ENCODE results near the gene THEMIS.

Gene THEMIS

DNA sequence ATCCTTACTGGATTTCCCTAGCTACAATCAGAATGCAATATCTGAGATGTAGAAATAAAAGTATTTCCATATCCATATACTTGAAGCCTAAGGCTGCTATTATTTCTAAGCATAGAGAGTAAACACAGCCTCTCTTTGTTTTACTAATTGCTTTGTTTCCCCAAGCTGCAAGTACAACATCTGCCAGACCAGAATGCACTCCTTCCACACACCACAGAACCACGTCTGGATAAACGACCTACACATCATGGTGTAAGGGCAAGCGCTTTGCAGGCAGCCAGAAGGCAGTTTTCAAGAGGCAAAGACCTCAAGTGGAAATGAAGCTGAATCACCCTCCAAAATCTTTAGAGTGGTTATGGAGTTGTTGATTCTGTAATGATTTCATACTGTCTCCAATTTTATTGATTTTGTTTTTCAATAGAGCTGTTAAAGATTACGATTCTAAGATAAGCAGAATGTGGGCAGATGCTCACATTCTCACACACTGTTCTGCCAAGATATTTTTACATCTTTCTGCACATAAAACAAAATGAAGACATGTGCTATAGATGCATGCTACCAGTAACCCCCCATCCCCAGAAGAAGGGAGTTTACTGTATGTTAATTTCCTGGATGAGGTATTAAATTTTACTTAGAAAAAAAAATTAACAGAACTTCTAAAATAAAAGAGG lies 88.8 kb downstream of the THEMIS start:
- POLR2A ChIA-PET (ENCODE audit: low non-redundant PET) = no interaction called here

DNA sequence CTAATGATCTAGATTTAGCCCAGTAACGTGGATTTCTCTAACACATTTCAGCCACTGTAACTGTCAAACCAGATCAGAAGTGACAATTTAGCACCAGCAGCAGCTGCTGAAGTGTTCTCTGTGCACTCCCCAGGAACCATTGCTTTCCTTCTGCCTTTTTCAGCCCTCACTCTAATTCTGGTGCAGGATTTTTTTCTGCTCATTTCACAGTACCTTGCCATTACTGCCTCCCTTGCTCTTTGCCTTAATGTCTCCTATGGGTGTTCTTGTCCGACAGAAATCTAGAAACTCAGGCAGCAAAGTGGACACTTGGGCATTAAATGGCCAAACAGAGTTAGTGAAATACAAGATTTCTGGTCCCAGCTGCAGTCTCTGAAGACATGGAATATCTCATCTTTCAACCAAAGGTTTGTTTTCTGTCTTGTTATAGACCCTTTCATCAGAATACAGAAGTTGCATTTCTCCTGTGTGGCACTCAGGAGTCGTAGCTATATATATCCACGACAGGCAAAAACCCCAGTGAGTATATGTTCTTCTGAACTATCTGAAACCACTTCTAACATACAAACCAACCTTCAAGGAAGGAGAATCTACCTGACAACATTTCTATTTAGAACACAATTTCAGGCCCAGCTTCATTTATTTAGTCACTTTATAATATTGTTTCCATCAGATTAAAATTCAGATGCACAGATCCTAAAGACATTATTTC lies 92.9 kb downstream of the THEMIS start:
- CTCF ChIA-PET = interaction anchor here (1.0 kb wide), 1 partner anchor 71 kb away, joined by 4 read pairs; no protein-coding TSS in a partner anchor
- TF ChIP-seq, protein P1, sequence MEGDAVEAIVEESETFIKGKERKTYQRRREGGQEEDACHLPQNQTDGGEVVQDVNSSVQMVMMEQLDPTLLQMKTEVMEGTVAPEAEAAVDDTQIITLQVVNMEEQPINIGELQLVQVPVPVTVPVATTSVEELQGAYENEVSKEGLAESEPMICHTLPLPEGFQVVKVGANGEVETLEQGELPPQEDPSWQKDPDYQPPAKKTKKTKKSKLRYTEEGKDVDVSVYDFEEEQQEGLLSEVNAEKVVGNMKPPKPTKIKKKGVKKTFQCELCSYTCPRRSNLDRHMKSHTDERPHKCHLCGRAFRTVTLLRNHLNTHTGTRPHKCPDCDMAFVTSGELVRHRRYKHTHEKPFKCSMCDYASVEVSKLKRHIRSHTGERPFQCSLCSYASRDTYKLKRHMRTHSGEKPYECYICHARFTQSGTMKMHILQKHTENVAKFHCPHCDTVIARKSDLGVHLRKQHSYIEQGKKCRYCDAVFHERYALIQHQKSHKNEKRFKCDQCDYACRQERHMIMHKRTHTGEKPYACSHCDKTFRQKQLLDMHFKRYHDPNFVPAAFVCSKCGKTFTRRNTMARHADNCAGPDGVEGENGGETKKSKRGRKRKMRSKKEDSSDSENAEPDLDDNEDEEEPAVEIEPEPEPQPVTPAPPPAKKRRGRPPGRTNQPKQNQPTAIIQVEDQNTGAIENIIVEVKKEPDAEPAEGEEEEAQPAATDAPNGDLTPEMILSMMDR (conservative IDR thresholded peaks at IDR 0.05; ENCODE audit: low read depth) = no peak
- POLR2A ChIA-PET (ENCODE audit: low non-redundant PET) = no interaction called here
- no peak for DNase-seq (ENCODE audit: low spot score)
- H3K27ac ChIP-seq = no peak overlapping the region

More for the DNA sequence above, 88.8 kb downstream of the THEMIS start:
- no peak overlapping the region for H3K27ac ChIP-seq
- no peak for DNase-seq (ENCODE audit: low spot score)
- CTCF ChIA-PET = interaction anchor here (0.7 kb wide), 1 partner anchor 43 kb away, joined by 4 read pairs; no protein-coding TSS in a partner anchor
- TF ChIP-seq, protein P1 (conservative IDR thresholded peaks at IDR 0.05; ENCODE audit: low read depth) = no peak

DNA sequence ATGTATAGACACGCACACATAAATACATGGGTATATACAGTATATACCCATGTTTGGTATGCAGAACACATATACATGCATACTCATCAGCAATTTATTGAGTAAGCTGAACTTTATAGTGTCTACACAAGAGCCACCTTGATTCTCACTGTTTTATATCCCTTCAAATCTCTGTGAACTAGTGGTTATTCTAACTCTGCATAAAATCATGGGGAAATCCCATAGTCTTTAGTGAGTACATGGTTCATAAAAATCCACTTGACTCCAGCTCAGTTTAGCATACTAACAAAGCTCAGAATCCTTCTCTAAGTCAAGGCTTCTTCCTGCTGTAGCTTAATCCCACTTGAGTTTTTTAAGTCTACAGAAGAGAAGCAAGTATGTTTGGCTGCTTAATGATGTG lies 104.1 kb downstream of the THEMIS start:
- CTCF ChIA-PET = no interaction called here
- TF ChIP-seq, protein P1 (conservative IDR thresholded peaks at IDR 0.05; ENCODE audit: low read depth) = no peak
- POLR2A ChIA-PET (ENCODE audit: low non-redundant PET) = no interaction called here
- DNase-seq (ENCODE audit: low spot score) = no peak
- H3K27ac ChIP-seq = no peak overlapping the region

DNA sequence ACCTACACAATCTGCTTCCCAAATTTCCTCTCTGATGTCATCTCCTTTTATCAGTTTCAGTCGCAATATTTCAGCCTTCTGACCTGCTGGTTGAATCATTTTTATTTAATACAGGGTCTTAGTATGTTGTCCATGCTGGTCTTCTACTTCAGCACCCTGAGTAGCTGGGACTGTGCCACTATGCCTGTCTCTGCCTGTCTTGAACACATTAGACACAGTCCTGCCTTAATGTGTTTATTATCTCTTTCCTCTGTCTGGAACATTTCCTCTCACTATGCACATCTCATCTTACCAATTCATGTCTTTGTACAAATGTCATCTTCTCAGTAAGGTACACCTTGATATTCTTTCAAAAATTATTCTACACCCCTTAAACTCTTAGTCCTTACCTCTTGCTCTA lies 106.5 kb downstream of the THEMIS start:
- CTCF ChIA-PET = no interaction called here

DNA sequence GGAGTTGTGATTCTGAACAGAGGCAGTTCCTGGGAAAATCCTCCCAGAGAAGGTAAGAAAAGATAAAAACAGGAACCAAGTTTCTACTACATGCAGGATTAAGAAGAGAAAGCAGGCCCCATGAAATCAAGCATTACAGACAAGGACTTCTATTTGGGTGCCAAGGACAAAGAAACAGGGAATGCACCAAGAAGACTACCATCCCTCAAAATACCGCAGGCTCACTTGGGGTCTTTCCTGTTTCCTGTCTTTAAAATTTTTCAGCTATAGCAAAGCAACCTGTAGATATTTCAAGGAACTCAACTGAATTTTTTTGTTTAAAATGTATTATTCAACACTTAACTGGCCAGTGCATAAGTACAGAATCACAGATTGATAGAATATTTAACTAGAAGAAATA lies 107.5 kb downstream of the THEMIS start:
- no peak overlapping the region for H3K27ac ChIP-seq
- no peak for DNase-seq (ENCODE audit: low spot score)
- TF ChIP-seq, protein P1 (conservative IDR thresholded peaks at IDR 0.05; ENCODE audit: low read depth) = no peak
- POLR2A ChIA-PET (ENCODE audit: low non-redundant PET) = no interaction called here
- CTCF ChIA-PET = no interaction called here

More for the DNA sequence above, 106.5 kb downstream of the THEMIS start:
- DNase-seq (ENCODE audit: low spot score) = no peak
- TF ChIP-seq, protein P1 (conservative IDR thresholded peaks at IDR 0.05; ENCODE audit: low read depth) = no peak
- POLR2A ChIA-PET (ENCODE audit: low non-redundant PET) = no interaction called here
- no peak overlapping the region for H3K27ac ChIP-seq

DNA sequence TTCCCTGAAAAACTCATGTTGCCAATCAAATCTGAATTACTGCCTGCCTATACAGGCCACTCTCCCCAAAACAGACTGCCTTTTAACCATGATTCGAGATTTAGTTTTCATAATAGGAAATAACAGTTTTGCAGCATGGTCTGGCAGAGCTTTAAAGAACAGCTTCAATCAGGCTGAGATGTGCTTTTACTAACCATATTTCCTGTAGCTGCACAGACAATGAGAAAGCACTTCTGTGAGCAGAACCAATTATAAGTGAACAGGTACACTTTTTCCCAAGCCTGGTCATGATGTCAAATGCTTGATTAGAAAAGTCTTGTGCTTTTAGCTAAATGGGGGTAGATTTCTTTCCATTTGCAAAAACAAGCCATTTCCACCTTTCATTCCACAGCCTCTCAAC lies 108.2 kb downstream of the THEMIS start:
- TF ChIP-seq, protein P1 (conservative IDR thresholded peaks at IDR 0.05; ENCODE audit: low read depth) = no peak
- CTCF ChIA-PET = no interaction called here
- DNase-seq (ENCODE audit: low spot score) = no peak
- POLR2A ChIA-PET (ENCODE audit: low non-redundant PET) = no interaction called here
- H3K27ac ChIP-seq = no peak overlapping the region
